Measurements from ENCODE around the gene DYNC2I2. TPM values are rescaled to one million over a fixed set of nuclear protein-coding genes. Genes with fewer than 3 reads are reported as not detected.

The DYNC2I2 gene
- total and polyA plus RNA-seq, 12 donors, result 7.5 to 192 (median 83.2) TPM

DNA sequence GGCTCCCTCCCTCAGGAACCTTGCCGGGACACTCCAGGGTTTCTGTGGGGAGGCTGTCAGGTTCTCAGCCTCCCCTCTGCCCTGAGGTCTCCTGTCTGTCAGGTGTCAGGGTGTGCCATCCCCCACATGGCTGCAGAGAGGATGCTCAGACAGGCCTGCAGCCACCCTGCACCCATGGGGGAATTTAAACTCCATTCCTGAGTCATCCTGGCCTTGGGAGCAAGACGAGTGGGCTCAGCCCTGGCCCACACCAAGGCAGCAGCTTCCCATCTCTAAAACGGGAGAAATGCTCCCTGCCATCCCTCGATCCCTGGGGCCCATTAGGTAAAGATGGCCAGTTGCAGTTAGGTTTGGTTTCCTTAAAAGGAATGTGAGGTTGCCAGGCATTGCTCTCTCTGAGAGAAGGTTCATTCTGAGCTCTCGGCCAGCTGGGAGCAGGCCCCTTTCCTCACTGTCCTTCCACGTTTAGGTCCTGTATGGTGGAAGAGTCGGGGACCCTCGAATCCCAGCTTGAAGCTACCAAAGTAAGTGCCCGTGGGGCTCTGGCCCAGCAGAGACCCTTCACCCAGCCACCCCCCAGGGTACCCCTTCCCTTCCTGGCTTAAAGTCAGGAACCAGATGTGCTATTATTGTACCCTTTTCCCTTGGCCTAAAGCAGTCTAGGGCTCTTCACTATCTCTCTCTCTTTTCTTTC, 26.6 kb downstream of the DYNC2I2 start:
- Histone ChIP-seq H3K27ac (peak overlapping the region in 1 of 5 donors; percentile 65), H3K36me3 (replicated peaks in 1 of 2) (peaks cover 0 to 98% of the 10 kb centered on the region in 2 donors), H3K4me3 (no peak overlapping the region), H3K9me3 (replicated peaks in 1 of 3) (no peaks in the 10 kb centered on the region), H3K27me3 (no peaks in the 10 kb centered on the region), H3K4me1 (replicated peaks in 1 of 2) (peaks cover 31 to 33% of the 10 kb centered on the region in 2 donors)
- intact Hi-C loops (cut with DNase I), result no loop called here
- TF ChIP-seq, protein P1, sequence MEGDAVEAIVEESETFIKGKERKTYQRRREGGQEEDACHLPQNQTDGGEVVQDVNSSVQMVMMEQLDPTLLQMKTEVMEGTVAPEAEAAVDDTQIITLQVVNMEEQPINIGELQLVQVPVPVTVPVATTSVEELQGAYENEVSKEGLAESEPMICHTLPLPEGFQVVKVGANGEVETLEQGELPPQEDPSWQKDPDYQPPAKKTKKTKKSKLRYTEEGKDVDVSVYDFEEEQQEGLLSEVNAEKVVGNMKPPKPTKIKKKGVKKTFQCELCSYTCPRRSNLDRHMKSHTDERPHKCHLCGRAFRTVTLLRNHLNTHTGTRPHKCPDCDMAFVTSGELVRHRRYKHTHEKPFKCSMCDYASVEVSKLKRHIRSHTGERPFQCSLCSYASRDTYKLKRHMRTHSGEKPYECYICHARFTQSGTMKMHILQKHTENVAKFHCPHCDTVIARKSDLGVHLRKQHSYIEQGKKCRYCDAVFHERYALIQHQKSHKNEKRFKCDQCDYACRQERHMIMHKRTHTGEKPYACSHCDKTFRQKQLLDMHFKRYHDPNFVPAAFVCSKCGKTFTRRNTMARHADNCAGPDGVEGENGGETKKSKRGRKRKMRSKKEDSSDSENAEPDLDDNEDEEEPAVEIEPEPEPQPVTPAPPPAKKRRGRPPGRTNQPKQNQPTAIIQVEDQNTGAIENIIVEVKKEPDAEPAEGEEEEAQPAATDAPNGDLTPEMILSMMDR (IDR thresholded peaks at IDR 0.05), result no peak
- TF ChIP-seq POLR2A (IDR thresholded peaks at IDR 0.05), result no peak
- 65 to 69% (median 68%) methylated on average over 6 to 9 of the region's 9 CpGs for WGBS, 4 donors
- DNase-seq, result peak in 1 of 7 donors; percentile 15

DNA sequence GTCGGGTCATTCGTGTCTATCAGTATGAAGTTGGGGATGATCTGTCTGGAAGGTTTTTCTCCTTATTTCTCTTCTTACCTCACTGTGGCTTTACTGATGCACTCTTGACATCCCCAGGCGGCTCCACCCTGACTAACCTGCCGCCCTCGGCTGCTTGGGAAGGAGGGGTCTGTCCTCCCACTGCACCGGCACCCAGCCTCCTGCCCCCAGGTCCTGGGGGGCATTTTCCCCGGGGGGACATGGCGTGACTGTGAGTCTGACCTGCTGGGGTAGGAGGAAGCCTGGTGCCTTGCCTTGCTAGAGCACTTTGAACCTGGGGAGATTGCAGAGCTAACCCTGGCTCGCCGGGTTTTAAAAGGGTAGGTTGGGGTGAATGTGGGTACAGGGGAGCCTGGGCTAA, 27.5 kb downstream of the DYNC2I2 start:
- H3K27ac ChIP-seq, result peak overlapping the region in 3 of 5 donors; percentile 65 to 86 (median 74)
- intact Hi-C loops (cut with DNase I), result no loop called here
- TF ChIP-seq, protein P1 (IDR thresholded peaks at IDR 0.05), result no peak
- no peak for TF ChIP-seq POLR2A (IDR thresholded peaks at IDR 0.05)
- no peak for DNase-seq
- no peaks in the 10 kb centered on the region for H3K27me3 ChIP-seq
- H3K9me3 ChIP-seq (replicated peaks in 1 of 3), result no peaks in the 10 kb centered on the region
- peaks cover 0 to 99% of the 10 kb centered on the region in 2 donors for H3K36me3 ChIP-seq (replicated peaks in 1 of 2)
- no peak overlapping the region for H3K4me3 ChIP-seq
- peaks cover 27 to 29% of the 10 kb centered on the region in 2 donors for H3K4me1 ChIP-seq (replicated peaks in 1 of 2)
- WGBS, 4 donors, result 89 to 91% (median 91%) methylated on average over 6 to 10 of the region's 10 CpGs

DNA sequence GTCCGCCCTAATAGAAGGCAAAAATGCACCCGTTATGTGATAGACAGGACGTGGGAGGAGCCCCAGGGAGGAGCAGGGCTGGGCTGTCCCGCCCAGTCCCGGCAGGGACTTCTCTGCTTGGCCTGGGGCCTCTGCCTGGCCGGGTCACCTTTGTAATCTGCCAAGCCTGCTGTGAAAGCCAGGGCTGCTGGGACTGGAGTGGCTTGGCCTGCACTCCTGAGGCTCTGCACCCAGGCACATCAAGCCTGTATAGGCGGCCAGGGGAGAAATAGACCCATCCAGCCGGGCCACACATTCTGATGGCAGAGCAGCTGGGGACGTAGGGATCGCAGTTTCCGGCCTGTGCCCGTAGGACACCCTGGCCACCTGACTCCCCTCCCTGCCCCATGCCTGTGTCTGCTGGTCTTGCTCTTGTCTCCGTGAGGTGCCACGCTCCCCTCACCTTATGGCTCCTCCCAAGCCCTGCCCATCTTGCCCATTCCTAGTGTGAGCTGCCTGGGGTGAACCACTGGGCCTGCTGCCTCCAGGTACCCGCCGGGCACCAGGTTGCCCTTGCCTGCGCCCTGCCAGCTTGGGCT, 28.1 kb downstream of the DYNC2I2 start:
- Histone ChIP-seq H3K36me3 (replicated peaks in 1 of 2) (peaks cover 0 to 99% of the 10 kb centered on the region in 2 donors), H3K27me3 (no peaks in the 10 kb centered on the region), H3K9me3 (replicated peaks in 1 of 3) (no peaks in the 10 kb centered on the region), H3K4me3 (no peak overlapping the region), H3K4me1 (replicated peaks in 1 of 2) (peaks cover 27 to 28% of the 10 kb centered on the region in 2 donors), H3K27ac (peak overlapping the region; percentile 0 to 86 (median 65))
- peak; percentile 65 to 92 (median 89) for DNase-seq
- WGBS, 4 donors, result 62 to 69% (median 65%) methylated on average over 10 to 17 of the region's 17 CpGs
- TF ChIP-seq POLR2A (IDR thresholded peaks at IDR 0.05), result no peak
- TF ChIP-seq, protein P1 (IDR thresholded peaks at IDR 0.05), result no peak
- intact Hi-C loops (cut with DNase I), result no loop called here

DNA sequence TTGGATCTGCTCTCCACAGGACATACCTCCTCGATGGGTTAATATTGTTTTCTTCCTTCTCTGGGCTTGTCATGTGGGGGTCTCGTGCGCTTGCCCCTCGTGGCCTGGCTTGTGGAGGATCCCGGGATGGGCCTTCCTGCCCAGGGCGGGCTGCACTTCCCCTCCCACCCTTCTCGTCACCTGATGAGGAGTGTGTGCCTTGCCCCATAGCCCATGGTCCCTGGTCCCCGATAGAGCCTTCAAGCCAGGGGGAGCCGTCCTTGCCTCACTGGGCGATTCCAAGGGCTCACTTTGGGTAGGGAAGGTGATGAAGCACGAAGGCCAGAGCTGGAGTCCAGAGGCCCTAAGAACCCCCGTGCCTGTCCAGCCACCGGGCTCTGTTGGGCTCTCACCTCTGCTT, 28.7 kb downstream of the DYNC2I2 start:
- peaks cover 0 to 99% of the 10 kb centered on the region in 2 donors for H3K36me3 ChIP-seq (replicated peaks in 1 of 2)
- 77 to 90% (median 82%) methylated on average over 6 to 13 of the region's 13 CpGs for WGBS, 4 donors

More for the DNA sequence above, 28.7 kb downstream of the DYNC2I2 start:
- H3K27ac ChIP-seq, result peak overlapping the region; percentile 0 to 86 (median 65)
- no peaks in the 10 kb centered on the region for H3K9me3 ChIP-seq (replicated peaks in 1 of 3)
- TF ChIP-seq, protein P1 (IDR thresholded peaks at IDR 0.05), result no peak
- TF ChIP-seq POLR2A (IDR thresholded peaks at IDR 0.05), result no peak
- H3K4me3 ChIP-seq, result no peak overlapping the region
- intact Hi-C loops (cut with DNase I), result no loop called here
- no peaks in the 10 kb centered on the region for H3K27me3 ChIP-seq
- DNase-seq, result peak in 1 of 7 donors; percentile 17
- peaks cover 27 to 28% of the 10 kb centered on the region in 2 donors for H3K4me1 ChIP-seq (replicated peaks in 1 of 2)

Data from adrenal gland (tissue), 12 donors.